OCI-LY7 (cell line): ENCODE measurements around the gene PSMB1. TPM values are rescaled to one million over a fixed set of nuclear protein-coding genes. Genes with fewer than 3 reads are reported as not detected.
"Not testable (repeated sequence)": the region's sequence is repeated elsewhere in the genome, so short reads cannot be mapped to it uniquely, and the experiment has no call there.

ENCODE experiments used
- BruUV-seq: library from RNA; stranded (reverse); fragments of 400-500 nt; replicated peaks from 2 replicates; lab custom pipeline; 2021; lab: Mats Ljungman, UMichigan
- CTCF ChIA-PET: fragments of 300-600 bp; sonication (Branson Sonifier 250); formaldehyde crosslinking; loops from one replicate; lab custom pipeline; 2022; ENCODE audit warnings: antibody characterized with exemption; ENCODE audit not compliant: unreplicated experiment; lab: Charles Lee
- POLR2A ChIA-PET: fragments of 300-600 bp; sonication (Branson Sonifier 250); formaldehyde crosslinking; loops from one replicate; lab custom pipeline; 2022; ENCODE audit warnings: antibody characterized with exemption; lab: Charles Lee
- DNase-seq: peaks from one replicate; pipeline ENCODE4 v3.0.0-alpha.2; 2015; ENCODE audit warnings: low spot score
- H2AFZ ChIP-seq: fragments of 200-600 bp; sonication (generic), shearing (Covaris generic); 2 replicates; pipeline ENCODE4 v1.6.1; 2014; ENCODE audit warnings: mild to moderate bottlenecking, antibody characterized with exemption, low read length, moderate library complexity
- H3K27ac ChIP-seq: fragments of 200-600 bp; sonication (generic); 2 replicates; pipeline ENCODE4 v1.5.1; 2014; ENCODE audit warnings: mixed run types, low read depth, mild to moderate bottlenecking, moderate library complexity, low read length, inconsistent platforms; ENCODE audit not compliant: poor library complexity, severe bottlenecking
- H3K36me3 ChIP-seq: fragments of 200-600 bp; sonication (generic); 2 replicates; pipeline ENCODE4 v1.6.1; 2014; ENCODE audit warnings: mild to moderate bottlenecking, antibody characterized with exemption, low read length, moderate library complexity, mixed read lengths; ENCODE audit not compliant: insufficient read depth
- H3K4me1 ChIP-seq: fragments of 200-600 bp; sonication (generic); 2 replicates; pipeline ENCODE4 v1.5.1; 2014; ENCODE audit warnings: mild to moderate bottlenecking, low read length; ENCODE audit not compliant: insufficient read depth, poor library complexity, severe bottlenecking
- H3K4me2 ChIP-seq: fragments of 200-600 bp; sonication (generic); 2 replicates; pipeline ENCODE4 v1.6.1; 2014; ENCODE audit warnings: mild to moderate bottlenecking, low read length
- H3K4me3 ChIP-seq: fragments of 200-600 bp; sonication (generic); 2 replicates; pipeline ENCODE4 v1.5.1; 2014; ENCODE audit warnings: mild to moderate bottlenecking, low read depth, low read length; ENCODE audit not compliant: poor library complexity, severe bottlenecking
- H3K79me2 ChIP-seq: fragments of 200-600 bp; sonication (generic); 2 replicates; pipeline ENCODE4 v1.6.1; 2016; ENCODE audit warnings: low read depth, mild to moderate bottlenecking, low read length, moderate library complexity, mixed read lengths; ENCODE audit not compliant: insufficient read depth
- H3K9me2 ChIP-seq: fragments of 200-600 bp; sonication (generic); 2 replicates; pipeline ENCODE4 v1.6.1; 2016; ENCODE audit warnings: mild to moderate bottlenecking, low read length, mixed read lengths; ENCODE audit not compliant: insufficient read depth
- H3K9me3 ChIP-seq: fragments of 200-600 bp; sonication (generic); 2 replicates; pipeline ENCODE4 v1.6.1; 2014; ENCODE audit warnings: mild to moderate bottlenecking, mixed run types, low read length, mixed read lengths
- H4K20me1 ChIP-seq: fragments of 200-600 bp; sonication (generic); 2 replicates; pipeline ENCODE4 v1.6.1; 2014; ENCODE audit warnings: mild to moderate bottlenecking, antibody characterized with exemption, low read length, moderate library complexity, mixed read lengths; ENCODE audit not compliant: insufficient read depth
- EZH2phosphoT487 ChIP-seq: fragments of 200-600 bp; sonication (generic); IDR thresholded peaks from 2 replicates; pipeline ENCODE4 v1.6.1; 2018; ENCODE audit warnings: low read depth, borderline replicate concordance, mild to moderate bottlenecking, mixed run types, antibody characterized with exemption, low read length, moderate library complexity, mixed read lengths
- intact Hi-C: fragments of 100-400 bp; cut with micrococcal nuclease; formaldehyde crosslinking; loops from one replicate; pipeline ENCODE4 v1.10.0; 2022; ENCODE audit not compliant: unreplicated experiment
- total RNA-seq, 2 experiments: library from RNA; depleted of rRNA in 1 of 2; stranded (reverse); fragments of >200 nt in 1 of 2; shearing (Covaris generic) in 1 of 2; gene quantifications; 2 replicates each; pipeline ENCODE4 v1.2.3, GENCODE V29; 2014 to 2022
- TF ChIP-seq, protein P1 (sequence below): fragments of 200-600 bp; sonication (generic); conservative IDR thresholded peaks from 2 replicates; pipeline ENCODE4 v1.5.1; 2014; ENCODE audit warnings: mild to moderate bottlenecking, antibody characterized with exemption, low read length, moderate library complexity, mixed read lengths

PSMB1 gene
- total RNA-seq, 2 experiments from 2014 or later = 190 to 193 TPM

DNA sequence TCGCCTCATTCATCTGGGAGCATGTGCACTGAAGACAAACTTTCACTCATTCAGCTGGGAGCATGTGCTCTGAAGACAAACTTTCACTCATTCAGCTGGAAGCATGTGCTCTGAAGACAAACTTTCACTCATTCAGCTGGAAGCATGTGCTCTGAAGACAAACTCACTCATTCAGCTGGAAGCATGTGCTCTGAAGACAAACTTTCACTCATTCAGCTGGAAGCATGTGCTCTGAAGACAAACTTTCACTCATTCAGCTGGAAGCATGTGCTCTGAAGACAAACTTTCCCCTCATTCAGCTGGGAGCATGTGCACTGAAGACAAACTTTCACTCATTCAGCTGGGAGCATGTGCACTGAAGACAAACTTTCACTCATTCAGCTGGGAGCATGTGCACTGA, 44.8 kb downstream of the PSMB1 start:
- POLR2A ChIA-PET, H3K9me3 ChIP-seq, H3K4me2 ChIP-seq, H3K4me1 ChIP-seq, H3K9me2 ChIP-seq, H4K20me1 ChIP-seq, DNase-seq, H3K36me3 ChIP-seq, H3K4me3 ChIP-seq, CTCF ChIA-PET, H3K79me2 ChIP-seq, H3K27ac ChIP-seq, H2AFZ ChIP-seq, intact Hi-C loops, BruUV-seq: not testable (repeated sequence)

DNA sequence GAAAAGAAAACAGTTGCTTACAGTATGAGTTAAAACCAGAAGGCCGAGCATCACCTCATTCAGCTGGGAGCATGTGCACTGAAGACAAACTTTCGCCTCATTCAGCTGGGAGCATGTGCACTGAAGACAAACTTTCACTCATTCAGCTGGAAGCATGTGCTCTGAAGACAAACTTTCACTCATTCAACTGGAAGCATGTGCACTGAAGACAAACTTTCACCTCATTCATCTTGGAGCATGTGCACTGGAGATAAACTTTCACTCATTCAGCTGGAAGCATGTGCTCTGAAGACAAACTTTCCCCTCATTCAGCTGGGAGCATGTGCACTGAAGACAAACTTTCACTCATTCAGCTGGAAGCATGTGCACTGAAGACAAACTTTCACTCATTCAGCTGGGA, 45.4 kb downstream of the PSMB1 start:
- H3K9me2 ChIP-seq, H3K4me3 ChIP-seq, intact Hi-C loops, BruUV-seq, H2AFZ ChIP-seq, H3K4me2 ChIP-seq, POLR2A ChIA-PET, H3K9me3 ChIP-seq, H3K27ac ChIP-seq, H4K20me1 ChIP-seq, H3K79me2 ChIP-seq, DNase-seq, CTCF ChIA-PET, H3K36me3 ChIP-seq, H3K4me1 ChIP-seq: not testable (repeated sequence)

DNA sequence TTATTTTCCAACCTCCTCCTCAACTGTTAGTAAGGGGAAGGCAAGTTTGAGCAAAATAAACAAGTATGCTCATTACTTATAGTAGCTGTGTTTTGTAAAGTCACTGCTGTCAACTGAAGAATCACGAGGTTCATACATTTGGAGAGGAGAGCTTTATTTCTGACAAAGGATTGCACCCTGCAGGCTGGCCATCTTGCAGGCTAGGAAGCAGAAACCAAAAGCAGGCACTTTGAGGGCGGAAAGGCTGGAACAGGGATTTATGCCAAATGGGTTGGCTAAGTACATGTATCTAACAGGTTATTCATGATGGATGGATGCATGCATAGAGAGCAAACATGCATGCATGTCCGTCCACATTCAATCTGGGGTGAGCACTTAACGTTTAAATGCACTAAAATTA, 46.7 kb downstream of the PSMB1 start:
- Histone ChIP-seq H2AFZ (no peak overlapping the region), H3K4me2 (no peak overlapping the region), H3K27ac (no peak overlapping the region), H3K9me3 (no peaks in the 10 kb centered on the region), H3K4me3 (no peak overlapping the region), H3K36me3 (no peaks in the 10 kb centered on the region), H3K4me1 (no peaks in the 10 kb centered on the region), H3K79me2 (no peaks in the 10 kb centered on the region), H3K9me2 (no peaks in the 10 kb centered on the region), H4K20me1 (no peaks in the 10 kb centered on the region)
- no TSS peak for BruUV-seq
- ChIA-PET POLR2A (no interaction called here), CTCF (no interaction called here)
- DNase-seq = no peak
- no peak for TF ChIP-seq EZH2phosphoT487
- TF ChIP-seq, protein P1, sequence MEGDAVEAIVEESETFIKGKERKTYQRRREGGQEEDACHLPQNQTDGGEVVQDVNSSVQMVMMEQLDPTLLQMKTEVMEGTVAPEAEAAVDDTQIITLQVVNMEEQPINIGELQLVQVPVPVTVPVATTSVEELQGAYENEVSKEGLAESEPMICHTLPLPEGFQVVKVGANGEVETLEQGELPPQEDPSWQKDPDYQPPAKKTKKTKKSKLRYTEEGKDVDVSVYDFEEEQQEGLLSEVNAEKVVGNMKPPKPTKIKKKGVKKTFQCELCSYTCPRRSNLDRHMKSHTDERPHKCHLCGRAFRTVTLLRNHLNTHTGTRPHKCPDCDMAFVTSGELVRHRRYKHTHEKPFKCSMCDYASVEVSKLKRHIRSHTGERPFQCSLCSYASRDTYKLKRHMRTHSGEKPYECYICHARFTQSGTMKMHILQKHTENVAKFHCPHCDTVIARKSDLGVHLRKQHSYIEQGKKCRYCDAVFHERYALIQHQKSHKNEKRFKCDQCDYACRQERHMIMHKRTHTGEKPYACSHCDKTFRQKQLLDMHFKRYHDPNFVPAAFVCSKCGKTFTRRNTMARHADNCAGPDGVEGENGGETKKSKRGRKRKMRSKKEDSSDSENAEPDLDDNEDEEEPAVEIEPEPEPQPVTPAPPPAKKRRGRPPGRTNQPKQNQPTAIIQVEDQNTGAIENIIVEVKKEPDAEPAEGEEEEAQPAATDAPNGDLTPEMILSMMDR = no peak
- intact Hi-C loops = no loop called here

DNA sequence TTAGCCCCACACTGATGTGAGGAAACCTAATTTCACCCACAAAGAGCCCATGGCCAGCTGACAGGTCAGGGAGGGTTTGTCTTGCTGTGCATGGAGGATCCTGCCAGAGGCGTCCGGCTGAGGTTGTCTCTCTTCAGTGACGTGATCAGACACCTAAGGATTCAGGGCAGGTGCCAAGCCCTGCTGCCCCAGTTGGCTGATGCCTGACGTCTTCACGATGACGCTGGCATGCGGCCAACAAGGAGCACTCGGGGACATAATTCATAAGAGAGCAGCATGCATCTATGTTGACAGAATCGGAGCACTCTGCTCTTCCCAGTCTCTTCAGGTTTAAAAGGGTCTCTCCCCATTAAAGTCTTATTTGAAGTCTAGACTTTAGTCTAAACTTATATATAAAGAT, 47.8 kb downstream of the PSMB1 start:
- TF ChIP-seq EZH2phosphoT487 = no peak
- TF ChIP-seq, protein P1 = no peak
- no peak overlapping the region for H2AFZ ChIP-seq
- no TSS peak for BruUV-seq
- no peaks in the 10 kb centered on the region for H3K4me1 ChIP-seq
- ChIA-PET POLR2A (no interaction called here), CTCF (no interaction called here)
- H3K36me3 ChIP-seq = no peaks in the 10 kb centered on the region
- no peak overlapping the region for H3K4me2 ChIP-seq
- no peak for DNase-seq
- intact Hi-C loops = no loop called here
- no peaks in the 10 kb centered on the region for H4K20me1 ChIP-seq
- H3K27ac ChIP-seq = no peak overlapping the region
- no peaks in the 10 kb centered on the region for H3K79me2 ChIP-seq
- H3K9me2 ChIP-seq = no peaks in the 10 kb centered on the region
- H3K9me3 ChIP-seq = no peaks in the 10 kb centered on the region
- H3K4me3 ChIP-seq = no peak overlapping the region
